ENCODE results near the gene PRKAB2.
"Not testable (repeated sequence)": the region's sequence is repeated elsewhere in the genome, so short reads cannot be mapped to it uniquely, and the experiment has no call there.

The PRKAB2 gene

GRCh38 chr1:147109041-147109440 lies 63.2 kb downstream of the PRKAB2 start:
- no peak for DNase-seq

DNA sequence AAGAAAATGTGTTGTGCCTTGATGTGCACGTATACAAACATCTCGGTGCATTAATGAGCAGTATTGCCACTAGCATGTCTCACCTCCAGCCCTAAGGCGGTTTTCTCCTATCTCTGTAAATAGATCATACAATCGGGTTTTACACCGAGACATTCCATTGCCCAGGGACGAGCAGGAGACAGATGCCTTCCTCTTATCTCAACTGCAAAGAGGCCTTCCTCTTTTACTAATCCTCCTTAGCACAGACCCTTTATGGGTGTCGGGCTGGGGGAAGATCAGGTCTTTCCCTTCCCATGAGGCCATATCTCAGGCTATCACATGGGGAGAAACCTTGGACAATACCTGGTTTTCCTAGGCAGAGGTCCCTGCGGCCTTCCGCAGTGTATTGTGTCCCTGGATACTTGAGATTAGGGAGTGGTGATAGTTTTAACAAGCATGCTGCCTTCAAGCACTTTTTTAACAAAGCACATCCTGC lies 65.8 kb downstream of the PRKAB2 start:
- DNase-seq = not testable (repeated sequence)

DNA sequence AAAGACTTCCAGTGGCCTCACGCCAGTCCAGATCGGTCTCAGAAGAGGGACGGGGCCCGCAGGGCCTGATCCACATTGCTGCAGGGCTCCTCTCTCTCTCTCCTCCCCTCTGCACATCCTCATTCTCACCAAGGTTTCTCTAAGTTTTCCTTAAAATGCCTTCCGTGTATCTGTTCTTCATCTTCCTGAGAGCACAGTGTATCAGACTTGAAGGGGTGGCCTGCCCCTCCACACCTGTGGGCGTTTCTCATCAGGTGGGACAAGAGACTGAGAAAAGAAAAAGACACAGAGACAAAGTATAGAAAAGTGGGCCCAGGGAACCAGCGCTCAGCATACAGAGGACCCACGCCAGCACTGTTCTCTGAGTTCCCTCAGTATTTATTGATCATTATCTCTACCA lies 66.4 kb downstream of the PRKAB2 start:
- no peak for DNase-seq

Data from activated CD8-positive, alpha-beta memory T cell treated with anti-CD3 and anti-CD28 coated beads for 24 hours (primary cell).